NCI-H2196 (cell line): Measurements from ENCODE around the gene SYNE2.

Experiments
- DNase-seq: peaks from one replicate; lab custom pipeline; 2025; ENCODE audit not compliant: unreplicated experiment; lab: John Stamatoyannopoulos, UW

SYNE2 gene

GRCh38 chr14:64212666-64213065 is 359.9 kb downstream of the SYNE2 start:
- no peak for DNase-seq

- DNase-seq, result no peak
Measured at GRCh38 chr14:64213086-64213485, 360.3 kb downstream of the SYNE2 start.

GRCh38 chr14:64213853-64214570 is 361.2 kb downstream of the SYNE2 start:
- DNase-seq, result no peak

GRCh38 chr14:64215274-64215673 is 362.5 kb downstream of the SYNE2 start:
- no peak for DNase-seq

- no peak for DNase-seq
Measured at GRCh38 chr14:64215978-64216377, 363.2 kb downstream of the SYNE2 start.

GRCh38 chr14:64217308-64217707 is 364.5 kb downstream of the SYNE2 start:
- no peak for DNase-seq

- no peak for DNase-seq
Measured at GRCh38 chr14:64217834-64218233, 365.0 kb downstream of the SYNE2 start.

- DNase-seq, result no peak
Measured at GRCh38 chr14:64218344-64219240, 365.8 kb downstream of the SYNE2 start.

- DNase-seq, result no peak
Measured at GRCh38 chr14:64220056-64220455, 367.3 kb downstream of the SYNE2 start.

- DNase-seq, result no peak
Measured at GRCh38 chr14:64220466-64220865, 367.7 kb downstream of the SYNE2 start.

- DNase-seq, result no peak
Measured at GRCh38 chr14:64221391-64222003, 368.7 kb downstream of the SYNE2 start.

- DNase-seq, result no peak
Measured at GRCh38 chr14:64225151-64225757, 372.4 kb downstream of the SYNE2 start.

- no peak for DNase-seq
Measured at GRCh38 chr14:64227856-64228255, 375.1 kb downstream of the SYNE2 start.

GRCh38 chr14:64229489-64229888 is 376.7 kb downstream of the SYNE2 start:
- no peak for DNase-seq

- DNase-seq, result no peak
Measured at GRCh38 chr14:64232095-64232838, 379.5 kb downstream of the SYNE2 start.

GRCh38 chr14:64232944-64233343 is 380.1 kb downstream of the SYNE2 start:
- no peak for DNase-seq

- DNase-seq, result no peak
Measured at GRCh38 chr14:64233531-64234190, 380.9 kb downstream of the SYNE2 start.

GRCh38 chr14:64234877-64235651 is 382.3 kb downstream of the SYNE2 start:
- no peak for DNase-seq
